Stimulated activated CD4-positive, alpha-beta T cell treated with anti-CD3 and anti-CD28 coated beads, TNF-alpha, amount 100 ng/mL, for 4 hours (primary cell): ENCODE results near the gene GASK1A.

Experiments used
- DNase-seq, 3 experiments: peaks; one replicate each; pipeline ENCODE4 v3.0.0-alpha.2; 2020; ENCODE audit warnings: low read depth in 3 of 3

Gene GASK1A

DNA sequence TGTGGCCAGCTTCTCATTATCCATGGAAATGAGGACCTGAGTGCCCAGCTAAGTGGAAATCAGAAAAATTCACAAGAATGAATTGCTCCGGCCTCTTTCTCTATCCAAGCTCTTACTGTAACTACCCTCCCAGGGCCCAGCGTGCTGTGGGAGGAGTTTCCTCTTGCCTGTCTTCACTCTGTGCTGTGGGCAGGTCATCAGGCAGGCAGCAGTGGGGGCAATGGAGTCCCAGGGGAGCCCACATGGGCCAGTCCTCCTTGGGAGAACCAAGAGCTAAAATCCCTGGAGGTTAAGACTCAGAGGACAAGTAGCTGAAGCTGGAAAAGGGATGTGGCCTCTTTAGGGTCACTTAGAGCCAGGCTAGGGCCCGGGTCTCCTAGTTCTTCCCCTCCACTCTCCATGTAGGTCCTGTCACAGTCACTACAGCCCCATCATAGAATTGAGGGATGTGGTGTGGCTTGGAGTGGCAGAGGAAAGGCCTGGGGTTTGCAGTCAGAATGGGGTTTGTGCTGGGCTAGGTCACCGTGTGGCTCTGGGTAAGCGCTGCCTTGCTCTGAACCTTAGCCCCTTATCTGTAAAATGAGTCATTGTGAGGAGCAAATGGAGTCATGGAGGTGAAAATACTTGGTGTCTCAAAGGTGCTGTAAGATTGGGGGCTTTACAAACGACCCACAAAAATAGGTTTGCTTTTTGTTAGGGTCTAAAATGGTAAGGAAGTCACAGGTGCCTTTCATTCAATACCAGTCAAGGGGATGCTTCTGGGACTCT, 3.7 kb downstream of the GASK1A start:
- DNase-seq = no peak

DNA sequence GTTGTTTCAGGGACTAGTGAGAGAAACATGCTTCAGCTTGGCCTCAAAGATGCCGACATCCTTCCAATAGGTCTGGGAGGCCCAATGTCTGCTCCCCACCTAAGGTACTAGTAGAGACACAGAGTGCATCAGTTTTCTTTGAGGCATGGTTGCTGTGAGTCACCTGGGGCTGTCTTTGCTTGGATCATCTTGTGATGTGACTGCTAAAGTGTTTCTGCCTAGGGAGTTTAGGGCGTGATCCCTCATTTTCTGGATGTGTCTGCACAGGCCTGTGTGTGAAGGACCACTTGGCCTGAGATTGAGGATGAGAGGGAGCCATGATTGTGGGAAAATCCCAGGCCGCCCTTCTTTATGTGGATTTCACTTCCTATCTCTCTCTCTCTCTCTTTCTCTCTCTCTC, 4.8 kb downstream of the GASK1A start:
- DNase-seq = no peak

DNA sequence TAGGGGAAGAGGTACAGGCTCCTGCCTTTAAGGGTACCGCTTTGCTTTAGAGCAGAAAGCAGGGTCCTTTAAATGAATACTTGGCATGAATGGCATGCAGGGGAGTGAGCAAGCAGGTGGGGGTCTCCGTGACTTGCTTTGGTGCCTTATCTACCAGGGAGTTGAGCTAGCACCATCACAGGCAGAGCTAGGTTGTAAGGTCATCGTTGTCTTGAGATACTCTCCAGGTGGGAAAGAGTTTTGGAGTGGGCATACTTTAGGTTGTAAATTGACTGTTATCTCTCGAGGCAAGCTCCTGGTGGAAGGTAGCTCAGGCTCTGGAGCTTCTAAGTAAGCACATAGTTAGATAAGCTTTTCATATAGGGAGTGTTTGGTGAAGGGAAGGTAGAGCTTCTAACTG, 5.6 kb downstream of the GASK1A start:
- no peak for DNase-seq

DNA sequence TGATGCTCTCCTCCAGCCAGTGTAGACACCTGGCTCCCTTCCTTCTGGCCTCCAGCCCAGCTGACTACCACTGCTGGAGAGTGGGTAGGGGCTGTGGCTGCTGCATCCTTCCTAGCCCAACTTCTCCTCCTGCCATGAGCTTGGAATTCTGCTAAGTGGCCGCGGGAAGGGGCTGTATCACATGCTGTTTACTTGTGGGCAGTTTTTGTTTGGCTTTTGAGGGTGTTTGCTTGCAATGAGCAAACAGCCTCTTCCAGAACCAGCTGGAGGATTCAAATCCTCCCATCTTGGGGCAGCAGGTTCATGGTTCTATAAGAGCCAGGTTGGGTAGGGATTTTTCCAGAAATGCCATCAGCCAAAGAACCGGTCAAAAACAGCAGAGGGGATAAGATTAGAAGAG, 9.0 kb downstream of the GASK1A start:
- no peak for DNase-seq

DNA sequence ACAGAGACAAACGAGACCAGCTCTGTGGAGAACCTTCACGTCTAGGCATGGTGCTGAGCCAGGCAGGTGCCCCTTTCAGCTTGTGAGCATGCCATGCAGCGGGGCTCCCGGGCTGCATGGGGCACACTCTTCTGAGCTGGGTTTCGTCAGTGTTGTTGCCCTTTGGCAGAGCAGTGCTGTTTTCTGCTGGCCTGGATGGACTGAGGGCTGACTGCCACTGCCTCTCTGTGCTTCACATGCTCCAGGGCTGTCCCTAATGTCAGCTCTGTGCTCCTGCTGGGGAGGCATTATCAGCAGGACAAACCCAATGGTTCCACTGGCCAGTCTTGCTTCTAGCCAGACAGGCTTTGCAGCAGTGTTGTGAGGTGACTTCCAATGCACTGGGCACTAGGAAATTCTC, 9.5 kb downstream of the GASK1A start:
- DNase-seq = no peak

DNA sequence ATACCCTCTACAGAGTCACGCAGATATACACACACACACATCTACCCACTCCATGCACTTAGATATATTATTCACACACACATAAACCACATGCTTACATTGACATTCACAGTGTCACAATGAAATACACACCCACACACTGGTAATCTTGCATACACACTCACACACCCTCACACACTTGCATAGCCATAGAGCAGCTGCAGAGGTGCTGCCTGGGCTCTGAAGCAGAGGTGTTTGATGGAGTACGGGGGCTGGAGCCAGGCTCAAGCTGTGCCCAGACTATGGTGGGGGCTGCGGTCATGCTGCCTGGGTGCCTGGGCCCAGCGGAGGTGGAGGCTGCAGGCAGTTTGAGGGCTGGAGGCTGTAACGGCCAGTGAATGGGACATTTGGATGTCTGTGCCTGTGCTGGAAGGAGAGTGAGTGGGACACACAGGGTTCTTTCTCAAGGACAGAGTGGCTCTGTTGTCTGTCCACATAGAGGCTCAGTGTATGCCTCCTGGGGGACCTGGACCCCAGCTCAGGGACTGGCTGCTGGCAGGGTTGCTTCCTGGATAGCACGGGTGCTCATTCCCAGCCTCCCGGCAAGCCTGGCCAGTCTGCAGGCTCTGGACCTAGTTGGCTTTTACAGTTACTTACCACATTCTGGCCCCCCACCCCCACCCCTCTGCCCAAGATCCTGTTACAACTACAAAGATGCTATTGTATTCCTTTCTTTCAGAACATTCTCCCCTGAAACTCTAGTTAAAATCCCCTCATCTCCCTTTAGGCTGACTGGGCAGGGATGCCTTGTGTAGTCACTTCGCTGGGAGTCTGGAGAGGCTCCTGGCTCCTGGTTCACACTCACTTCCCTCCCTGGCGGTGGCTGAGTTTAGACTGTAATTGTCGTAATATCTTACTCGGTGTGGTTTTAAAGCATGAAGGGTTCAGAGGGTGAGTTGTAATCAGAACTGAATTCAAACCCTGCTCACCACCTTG, 12.5 kb downstream of the GASK1A start:
- no peak for DNase-seq

DNA sequence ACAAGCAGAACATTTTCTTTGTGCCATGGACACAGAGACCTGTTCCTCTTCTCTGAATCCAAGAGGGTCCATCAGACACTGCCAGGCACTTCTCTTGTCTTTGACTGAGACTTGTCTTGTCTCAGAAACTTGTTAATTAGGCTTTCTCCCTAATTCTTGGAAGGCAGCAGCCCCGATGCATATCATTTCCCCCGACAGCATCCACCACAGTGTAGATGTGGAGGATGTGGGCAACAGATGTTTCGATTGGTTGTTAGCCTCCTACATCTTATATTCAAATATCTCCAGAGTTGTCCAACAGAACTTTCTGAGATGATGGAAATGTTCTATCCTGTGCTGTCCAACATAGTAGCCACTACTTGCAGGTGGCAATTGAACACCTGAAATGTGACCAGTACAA, 15.5 kb downstream of the GASK1A start:
- no peak for DNase-seq

DNA sequence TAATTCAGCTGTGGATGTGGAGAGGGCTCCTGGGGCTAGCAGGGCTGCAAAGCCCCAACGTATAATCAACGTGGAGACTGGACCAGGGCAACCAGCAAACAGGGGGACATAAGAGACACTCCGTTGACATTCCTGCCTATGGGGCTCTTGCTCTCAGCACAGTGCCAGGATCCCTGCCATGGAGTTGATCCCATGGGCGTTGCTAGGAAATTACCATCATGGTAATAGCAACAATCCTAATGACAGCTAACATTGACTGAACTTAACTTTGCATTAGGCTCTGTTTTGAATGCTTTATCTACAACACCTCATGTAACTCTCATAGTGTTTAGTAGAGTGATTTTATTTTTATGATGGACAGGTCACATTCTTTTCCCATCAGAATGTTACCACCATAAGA, 16.9 kb downstream of the GASK1A start:
- DNase-seq = no peak

DNA sequence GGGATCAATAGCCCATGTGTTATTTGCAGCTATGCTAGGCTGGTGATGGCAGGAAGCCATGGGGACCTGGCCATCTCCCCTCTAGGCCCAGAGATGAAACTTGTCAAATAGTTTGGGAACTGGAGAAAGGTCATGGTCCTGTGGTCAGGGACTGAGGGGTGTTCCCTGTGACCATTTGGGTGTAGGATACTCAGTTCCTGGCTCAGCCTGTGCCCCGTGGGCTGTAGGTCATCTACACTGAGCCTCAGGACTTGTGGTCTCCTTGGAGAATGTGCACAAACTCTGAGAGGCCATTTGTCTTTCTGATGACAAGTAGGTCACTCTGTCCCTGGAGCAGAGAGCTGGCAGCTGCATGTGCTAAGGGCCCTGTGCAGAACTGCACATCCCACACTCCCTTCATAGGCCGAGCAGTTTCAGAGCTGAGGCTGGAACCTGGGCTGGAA, 17.5 kb downstream of the GASK1A start:
- no peak for DNase-seq

DNA sequence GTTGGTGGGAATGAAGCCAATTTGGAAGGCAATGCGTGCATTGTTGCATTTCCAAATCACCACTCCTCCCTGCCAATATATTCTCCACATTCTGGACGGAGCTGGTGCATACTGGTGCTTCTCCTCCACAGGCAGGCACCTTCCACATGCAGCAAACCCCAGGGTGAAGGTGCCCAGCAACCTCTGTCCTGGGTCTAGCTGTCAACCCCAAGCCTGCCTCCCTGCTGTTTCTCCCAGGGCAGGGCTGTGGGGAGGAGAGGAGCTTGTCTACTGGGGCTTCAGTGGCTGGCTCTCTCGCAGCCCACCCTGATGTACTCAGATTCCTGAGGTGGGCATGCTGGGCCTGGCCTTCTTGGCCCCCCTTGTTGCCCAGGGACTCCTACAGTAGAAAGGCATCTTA, 20.1 kb downstream of the GASK1A start:
- no peak for DNase-seq

DNA sequence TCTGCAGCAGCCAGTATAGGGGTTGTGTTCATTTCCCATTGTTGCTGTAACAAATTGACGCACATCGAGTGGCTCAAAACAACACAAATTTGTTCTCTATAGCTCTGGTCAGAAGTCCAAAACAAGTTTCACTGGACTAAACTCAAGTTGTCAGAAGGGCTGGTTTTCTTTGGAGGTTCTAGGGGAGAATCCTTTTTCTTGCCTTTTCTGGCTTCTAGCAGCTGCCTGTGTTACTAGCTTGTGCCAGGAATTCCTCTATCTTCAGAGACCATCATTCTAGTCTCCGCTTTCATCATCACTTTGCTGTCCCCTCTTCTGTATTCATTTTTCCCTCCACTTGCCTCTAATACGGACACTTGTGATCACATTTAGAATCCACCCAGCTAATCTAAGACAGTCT, 20.5 kb downstream of the GASK1A start:
- no peak for DNase-seq

DNA sequence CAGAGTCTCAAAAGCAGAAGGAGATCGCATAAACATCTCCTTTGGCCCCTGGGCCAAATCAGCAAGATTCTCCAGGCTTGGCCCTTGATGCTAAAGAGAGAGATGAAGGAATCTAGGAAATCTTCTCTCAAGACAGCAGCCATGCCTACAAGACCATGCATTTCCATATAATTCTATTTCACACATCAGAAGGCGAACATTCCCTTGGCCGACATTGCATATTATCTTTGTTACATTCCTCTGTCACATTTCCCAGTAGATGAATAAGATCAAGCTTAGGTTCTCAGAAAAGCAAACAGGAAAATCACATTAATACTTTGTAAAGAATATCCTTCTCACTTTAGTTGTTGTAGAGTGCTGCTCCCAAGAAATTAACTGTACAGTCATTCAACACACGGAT, 21.3 kb downstream of the GASK1A start:
- DNase-seq = no peak

DNA sequence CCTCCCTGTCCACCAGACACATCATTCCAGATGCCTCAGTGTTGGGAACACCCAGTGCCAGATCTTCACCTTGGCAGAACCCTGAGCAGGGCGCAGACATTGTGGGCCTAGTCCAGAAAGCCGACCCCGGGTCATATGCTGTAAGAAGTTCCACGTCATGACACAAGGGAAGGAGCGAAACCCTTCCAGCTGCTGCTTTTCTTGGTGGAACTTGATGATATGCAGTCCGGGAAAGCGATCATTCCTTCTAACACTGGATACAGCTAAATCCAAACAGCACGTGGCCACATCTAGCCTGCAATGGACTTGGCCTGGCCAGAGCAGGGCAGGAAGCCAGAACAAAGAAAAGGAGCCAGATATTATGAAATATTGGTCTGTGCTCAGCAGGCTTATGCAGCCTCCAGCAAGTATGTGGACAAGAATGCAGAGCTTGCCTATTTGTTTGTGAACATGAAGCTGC, 22.0 kb downstream of the GASK1A start:
- no peak for DNase-seq

DNA sequence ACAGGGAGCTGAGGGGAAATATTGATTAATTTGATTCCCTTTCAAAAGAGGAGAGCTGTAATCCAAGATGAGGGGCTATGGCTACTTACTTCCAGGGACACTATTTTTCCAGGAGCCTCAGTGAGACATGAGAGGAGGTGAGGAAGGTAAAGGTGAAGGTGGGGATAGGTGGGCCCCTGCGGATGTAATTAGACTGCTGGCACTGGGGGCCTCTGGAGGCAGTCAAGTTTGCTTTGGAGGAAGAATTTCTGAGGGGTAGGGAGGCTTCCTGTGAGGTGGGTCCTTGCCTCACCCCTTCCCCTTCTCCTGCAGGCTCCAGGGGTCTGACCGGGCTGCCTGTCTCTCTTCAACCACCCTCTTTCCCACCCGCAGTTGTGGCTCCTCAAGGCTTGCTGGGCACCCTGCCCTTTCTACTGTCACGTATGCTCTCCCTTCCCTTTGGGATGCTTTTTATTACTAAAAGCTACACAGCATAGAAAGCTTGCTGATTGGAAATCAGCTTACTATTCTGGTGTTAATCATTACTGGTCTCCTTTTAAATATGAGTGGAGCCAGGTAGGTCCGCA, 22.5 kb downstream of the GASK1A start:
- DNase-seq = no peak

DNA sequence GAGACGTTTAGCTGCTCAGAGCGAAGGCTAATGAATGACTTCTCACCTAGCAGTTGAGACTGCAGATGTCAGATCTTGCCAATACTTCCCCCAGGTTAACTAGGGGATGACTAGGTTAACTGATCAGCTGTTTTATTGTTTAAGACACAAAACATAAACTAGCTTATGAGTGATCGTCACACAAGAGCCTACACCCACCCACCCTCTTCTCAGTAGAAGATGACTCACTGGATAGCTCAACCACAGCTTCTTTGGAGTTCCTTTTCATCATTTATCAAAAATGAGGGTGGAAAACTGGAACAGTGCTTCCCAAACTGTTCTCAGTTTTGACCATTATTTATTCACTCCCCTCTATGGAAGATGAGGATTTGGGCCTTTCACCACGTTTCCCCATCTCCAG, 25.2 kb downstream of the GASK1A start:
- DNase-seq = no peak

DNA sequence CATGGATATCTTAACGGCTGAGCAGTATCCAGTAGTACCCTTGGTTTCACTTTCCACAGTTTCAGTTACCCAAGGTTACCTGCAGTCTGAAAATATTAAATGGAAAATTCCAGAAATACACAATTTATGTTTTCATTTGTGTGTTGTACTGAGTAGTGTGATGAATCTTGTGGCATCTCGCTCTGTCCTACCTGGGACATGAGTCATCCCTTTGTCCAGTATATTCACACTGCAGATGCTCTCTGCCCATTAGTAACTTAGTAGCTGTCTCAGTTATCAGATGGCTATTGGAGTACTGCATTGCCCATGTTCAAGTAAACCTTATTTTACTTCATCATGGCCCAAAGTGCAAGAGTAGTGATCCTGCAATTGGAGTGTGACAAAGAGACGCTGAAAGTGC, 26.1 kb downstream of the GASK1A start:
- no peak for DNase-seq

DNA sequence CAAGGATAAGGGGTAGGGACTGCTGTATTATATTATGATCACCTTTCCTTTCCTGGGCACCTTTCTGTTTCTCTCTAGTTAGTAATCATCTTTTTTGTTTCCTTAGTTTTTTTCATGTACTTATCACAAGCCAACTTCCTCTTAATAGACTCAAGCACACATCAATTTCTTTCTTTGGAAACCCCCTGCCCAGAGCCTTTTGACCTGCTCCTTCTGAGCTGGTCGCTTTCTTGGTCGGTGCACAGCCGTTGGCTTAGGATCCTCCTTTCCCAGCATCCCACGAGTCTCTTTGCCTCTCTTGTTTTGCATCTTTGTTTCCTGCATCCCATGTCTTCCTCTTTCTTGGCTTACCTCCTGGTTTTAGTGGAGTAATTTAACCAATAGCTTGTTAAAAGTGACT, 26.9 kb downstream of the GASK1A start:
- no peak for DNase-seq

DNA sequence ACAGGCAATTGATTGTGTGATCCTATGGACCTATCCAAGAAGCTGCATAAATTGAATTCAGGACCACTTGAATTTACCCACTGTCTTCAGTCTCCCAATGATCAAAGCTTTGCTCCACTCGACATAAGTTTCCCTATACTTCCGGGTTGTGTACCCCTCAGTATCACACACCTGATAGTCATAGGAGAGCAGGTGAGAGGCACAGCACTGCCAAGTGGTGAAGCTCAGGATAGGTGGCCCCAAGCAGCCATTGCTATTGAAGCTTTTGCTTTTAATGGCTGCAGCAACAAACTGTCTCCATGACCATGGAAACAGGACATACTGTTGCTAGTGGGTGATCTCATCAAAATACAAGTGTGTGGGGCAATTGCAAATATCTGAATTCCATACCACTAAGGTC, 27.7 kb downstream of the GASK1A start:
- no peak for DNase-seq

DNA sequence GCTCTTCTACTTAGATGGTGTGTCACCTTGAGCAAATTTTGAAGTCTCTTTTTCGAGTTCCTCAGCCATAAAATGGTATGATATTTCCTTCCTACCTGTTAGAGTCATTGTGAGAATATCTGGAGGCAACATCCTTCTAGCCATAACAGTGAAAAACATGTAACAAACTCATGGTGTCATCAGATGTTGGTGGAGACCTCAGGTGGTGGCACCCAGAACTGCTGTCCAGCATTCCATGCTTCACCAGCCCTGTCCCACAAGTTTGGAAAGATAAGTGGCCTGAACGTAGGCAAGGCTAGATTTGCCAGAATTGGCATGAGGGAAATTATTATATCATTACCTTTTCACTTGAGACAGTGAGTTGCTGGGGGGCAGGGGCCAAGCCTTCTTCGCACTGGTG, 30.4 kb downstream of the GASK1A start:
- no peak for DNase-seq

DNA sequence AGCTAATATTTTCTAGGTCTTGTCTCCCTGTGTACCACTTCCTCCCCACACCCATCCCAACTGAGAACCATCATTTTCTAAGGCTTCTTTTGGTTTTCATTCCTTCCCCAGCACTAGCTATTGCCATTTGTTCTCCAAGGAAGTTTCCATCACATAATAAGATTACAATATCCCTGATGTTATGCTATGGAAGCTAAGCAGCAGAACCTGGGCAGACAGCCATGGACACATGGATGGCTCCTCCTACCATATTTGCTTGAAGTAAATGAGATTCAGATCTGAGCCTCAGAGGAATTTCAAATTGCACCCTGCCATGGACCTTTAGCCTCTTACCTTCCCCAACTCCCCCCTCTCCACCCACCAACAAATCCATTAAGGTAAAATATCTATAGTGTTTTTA, 31.5 kb downstream of the GASK1A start:
- DNase-seq = no peak

DNA sequence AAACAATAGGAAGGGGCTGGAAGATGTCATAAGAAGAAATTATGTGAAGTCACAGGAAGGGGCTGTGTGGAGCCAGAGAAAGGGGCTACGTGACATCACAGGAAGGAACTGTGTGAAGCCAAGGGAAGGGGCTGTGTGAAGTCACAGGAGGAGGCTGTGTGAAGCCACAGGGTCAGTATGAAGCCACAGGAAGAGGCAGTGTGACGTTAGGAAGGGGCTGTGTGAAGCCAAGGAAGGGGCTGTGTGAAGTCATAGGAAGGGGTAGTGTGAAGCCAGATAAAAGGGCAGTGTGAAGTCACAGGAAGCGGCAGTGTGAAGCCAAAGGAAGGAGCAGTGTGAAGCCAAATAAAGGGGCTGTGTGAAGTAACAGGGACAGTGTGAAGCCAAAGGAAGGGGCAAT, 32.5 kb downstream of the GASK1A start:
- no peak for DNase-seq

DNA sequence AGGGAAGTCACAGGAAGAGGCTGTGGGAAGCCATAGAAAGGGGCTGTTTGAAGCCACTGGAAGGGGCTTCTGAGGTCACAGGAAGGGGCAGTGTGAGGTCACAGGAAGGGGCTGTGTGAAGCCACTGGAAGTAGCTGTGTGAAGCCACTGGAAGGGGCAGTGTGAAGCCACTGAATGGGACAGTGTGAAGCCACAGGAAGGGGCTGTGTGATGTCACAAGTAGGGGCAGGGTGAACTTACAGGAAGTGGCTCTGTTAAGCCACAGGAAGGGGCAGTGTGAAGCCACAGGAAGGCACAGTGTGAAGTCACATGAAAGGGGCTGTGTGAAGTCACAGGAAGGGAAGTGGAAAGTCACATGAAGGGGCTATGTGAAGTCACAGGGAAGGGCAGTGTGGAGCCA, 33.1 kb downstream of the GASK1A start:
- DNase-seq = no peak

DNA sequence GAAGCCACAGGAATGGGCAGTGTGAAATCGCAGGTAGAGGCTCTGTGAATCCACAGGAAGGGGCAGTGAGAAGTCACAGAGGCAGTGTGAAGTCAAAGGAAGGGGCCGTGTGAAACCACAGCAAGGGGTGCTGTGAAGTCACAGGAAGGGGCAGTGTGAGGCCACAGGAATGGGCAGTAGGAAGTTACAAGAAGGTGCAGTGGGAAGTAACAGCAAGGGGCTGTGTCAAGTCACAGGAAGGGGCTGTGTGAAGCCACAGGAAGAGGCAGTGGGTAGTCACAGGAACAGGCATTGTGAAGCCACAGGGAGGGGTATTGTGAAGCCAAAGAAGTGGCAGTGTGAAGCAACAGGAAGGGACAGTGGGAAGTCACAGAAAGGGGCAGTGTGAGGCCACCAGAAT, 34.1 kb downstream of the GASK1A start:
- DNase-seq = no peak
